ENCODE measurements around the gene GPR63. TPM values are rescaled to one million over a fixed set of nuclear protein-coding genes. Genes with fewer than 3 reads are reported as not detected.

Gene GPR63
- total and polyA plus RNA-seq, 9 of the 15 experiments (the other 6 are each of a cell fraction or from before 2014, with no cell fraction given), result 1.6 to 5.1 (median 3.7) TPM

GRCh38 chr6:96775727-96776400, 61.4 kb downstream of the GPR63 start:
- Histone ChIP-seq H3K4me2 (ENCODE audit: insufficient read depth, low read length) (no peak overlapping the region), H3K9me1 (ENCODE audit: control insufficient read depth, insufficient read depth, low read length) (no peaks in the 10 kb centered on the region), H3K79me2 (ENCODE audit: control insufficient read depth, insufficient read depth, low read length) (no peaks in the 10 kb centered on the region), H3K9me3 (replicated peaks; ENCODE audit: control insufficient read depth, insufficient read depth, low read depth, low read length) (no peaks in the 10 kb centered on the region), H2AFZ (ENCODE audit: low read depth, low read length) (no peak overlapping the region), H3K9ac (ENCODE audit: insufficient read depth in 1 of 2, low read depth in 2 of 2, low read length in 2 of 2) (no peak overlapping the region), H3K4me3 (no peak overlapping the region), H3K27me3 (ENCODE audit: control insufficient read depth in 2 of 2, insufficient read depth in 2 of 2, low read length in 2 of 2) (no peaks in the 10 kb centered on the region), H4K20me1 (replicated peaks; ENCODE audit: control insufficient read depth, insufficient read depth, low read length) (no peaks in the 10 kb centered on the region), H3K27ac (ENCODE audit: extremely low read depth, low read depth, low read length) (no peak overlapping the region), H3K36me3 (ENCODE audit: control insufficient read depth, insufficient read depth, low read length) (no peaks in the 10 kb centered on the region), H3K4me1 (replicated peaks in 1 of 2; ENCODE audit: control insufficient read depth in 2 of 2, insufficient read depth in 2 of 2, low read length in 2 of 2) (no peaks in the 10 kb centered on the region)
- POLR2A ChIA-PET, result no interaction called here
- no peak for FAIRE-seq
- WGBS (ENCODE audit: insufficient coverage, low coverage, missing lambda C conversion rate), result 6% methylated on average over 2 of the region's 2 CpGs
- intact Hi-C loops (cut with micrococcal nuclease) (no loop called here), in situ Hi-C loops (cut with MboI) (no loop called here)
- no TSS peak for BruUV-seq (replicated peaks)
- no peak for DNase-seq (ENCODE audit: extremely low read depth in 1 of 4, low spot score in 3 of 4)
- ATAC-seq, result no peak
- TF ChIP-seq NR2C1 (IDR thresholded peaks at IDR 0.05), result no peak
- no peak for TF ChIP-seq NR2C1 (tag; IDR thresholded peaks at IDR 0.05)
- no peak for TF ChIP-seq IRF2 (CRISPR knock-in tag; IDR thresholded peaks at IDR 0.05)
- no peak for TF ChIP-seq NFRKB (IDR thresholded peaks at IDR 0.05; ENCODE audit: low read depth)
- TF ChIP-seq CCAR2 (IDR thresholded peaks at IDR 0.05; ENCODE audit: low read depth, low read length), result no peak
- TF ChIP-seq ZKSCAN1 (IDR thresholded peaks at IDR 0.05; ENCODE audit: low read depth, low read length), result no peak
- TF ChIP-seq POLR2AphosphoS5 (IDR thresholded peaks at IDR 0.05; ENCODE audit: control insufficient read depth, insufficient read depth, low read depth, low read length), result no peak
- TF ChIP-seq ZNF140 (CRISPR knock-in tag; IDR thresholded peaks at IDR 0.05), result no peak
- TF ChIP-seq CBX3 (IDR thresholded peaks at IDR 0.05; ENCODE audit: borderline replicate concordance in 1 of 2, low read length in 2 of 2), result no peak
- no peak for TF ChIP-seq CBFB (CRISPR knock-in tag; IDR thresholded peaks at IDR 0.05)
- no peak for TF ChIP-seq RBM34 (IDR thresholded peaks at IDR 0.05; ENCODE audit: borderline replicate concordance, insufficient read depth, low read length)
- TF ChIP-seq NELFE (IDR thresholded peaks at IDR 0.05; ENCODE audit: insufficient read depth, insufficient read length), result no peak
- TF ChIP-seq, protein P1, sequence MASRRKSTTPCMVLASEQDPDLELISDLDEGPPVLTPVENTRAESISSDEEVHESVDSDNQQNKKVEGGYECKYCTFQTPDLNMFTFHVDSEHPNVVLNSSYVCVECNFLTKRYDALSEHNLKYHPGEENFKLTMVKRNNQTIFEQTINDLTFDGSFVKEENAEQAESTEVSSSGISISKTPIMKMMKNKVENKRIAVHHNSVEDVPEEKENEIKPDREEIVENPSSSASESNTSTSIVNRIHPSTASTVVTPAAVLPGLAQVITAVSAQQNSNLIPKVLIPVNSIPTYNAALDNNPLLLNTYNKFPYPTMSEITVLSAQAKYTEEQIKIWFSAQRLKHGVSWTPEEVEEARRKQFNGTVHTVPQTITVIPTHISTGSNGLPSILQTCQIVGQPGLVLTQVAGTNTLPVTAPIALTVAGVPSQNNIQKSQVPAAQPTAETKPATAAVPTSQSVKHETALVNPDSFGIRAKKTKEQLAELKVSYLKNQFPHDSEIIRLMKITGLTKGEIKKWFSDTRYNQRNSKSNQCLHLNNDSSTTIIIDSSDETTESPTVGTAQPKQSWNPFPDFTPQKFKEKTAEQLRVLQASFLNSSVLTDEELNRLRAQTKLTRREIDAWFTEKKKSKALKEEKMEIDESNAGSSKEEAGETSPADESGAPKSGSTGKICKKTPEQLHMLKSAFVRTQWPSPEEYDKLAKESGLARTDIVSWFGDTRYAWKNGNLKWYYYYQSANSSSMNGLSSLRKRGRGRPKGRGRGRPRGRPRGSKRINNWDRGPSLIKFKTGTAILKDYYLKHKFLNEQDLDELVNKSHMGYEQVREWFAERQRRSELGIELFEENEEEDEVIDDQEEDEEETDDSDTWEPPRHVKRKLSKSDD (conservative IDR thresholded peaks at IDR 0.05; ENCODE audit: low read length), result no peak
- no peak for TF ChIP-seq POLR2B (IDR thresholded peaks at IDR 0.05; ENCODE audit: low read depth, partially characterized antibody)
- TF ChIP-seq MYNN (IDR thresholded peaks at IDR 0.05), result no peak
- TF ChIP-seq MYNN (CRISPR knock-in tag; IDR thresholded peaks at IDR 0.05), result no peak
- no peak for TF ChIP-seq SAFB2 (IDR thresholded peaks at IDR 0.05; ENCODE audit: borderline replicate concordance, low read depth, low read length, severe bottlenecking)
- TF ChIP-seq, protein P2, sequence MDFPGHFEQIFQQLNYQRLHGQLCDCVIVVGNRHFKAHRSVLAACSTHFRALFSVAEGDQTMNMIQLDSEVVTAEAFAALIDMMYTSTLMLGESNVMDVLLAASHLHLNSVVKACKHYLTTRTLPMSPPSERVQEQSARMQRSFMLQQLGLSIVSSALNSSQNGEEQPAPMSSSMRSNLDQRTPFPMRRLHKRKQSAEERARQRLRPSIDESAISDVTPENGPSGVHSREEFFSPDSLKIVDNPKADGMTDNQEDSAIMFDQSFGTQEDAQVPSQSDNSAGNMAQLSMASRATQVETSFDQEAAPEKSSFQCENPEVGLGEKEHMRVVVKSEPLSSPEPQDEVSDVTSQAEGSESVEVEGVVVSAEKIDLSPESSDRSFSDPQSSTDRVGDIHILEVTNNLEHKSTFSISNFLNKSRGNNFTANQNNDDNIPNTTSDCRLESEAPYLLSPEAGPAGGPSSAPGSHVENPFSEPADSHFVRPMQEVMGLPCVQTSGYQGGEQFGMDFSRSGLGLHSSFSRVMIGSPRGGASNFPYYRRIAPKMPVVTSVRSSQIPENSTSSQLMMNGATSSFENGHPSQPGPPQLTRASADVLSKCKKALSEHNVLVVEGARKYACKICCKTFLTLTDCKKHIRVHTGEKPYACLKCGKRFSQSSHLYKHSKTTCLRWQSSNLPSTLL (IDR thresholded peaks at IDR 0.05), result no peak
- TF ChIP-seq SRSF1 (IDR thresholded peaks at IDR 0.05; ENCODE audit: low read depth, low read length), result no peak
- TF ChIP-seq PPARD (CRISPR knock-in tag; IDR thresholded peaks at IDR 0.05), result no peak
- CTCF ChIA-PET (ENCODE audit: low intra/inter-chr PET ratio), result no interaction called here

Data from K562 (cell line).